Measurements from ENCODE around the gene HYPK. TPM values are rescaled to one million over a fixed set of nuclear protein-coding genes. Genes with fewer than 3 reads are reported as not detected.

Gene HYPK
- total RNA-seq (ENCODE audit: low replicate concordance), result 14.9 and 17.2 TPM in 2 replicates
- long read RNA-seq, transcript HYPK-202 (4 exons, 1,051 nt), result major isoform, 12 of 17 reads
- long read RNA-seq, partial matches to known transcripts, result 0 of 17 reads
- long read RNA-seq, other reads (novel, unspliced or antisense), result 5 of 17 reads

- TF ChIP-seq, protein P1, sequence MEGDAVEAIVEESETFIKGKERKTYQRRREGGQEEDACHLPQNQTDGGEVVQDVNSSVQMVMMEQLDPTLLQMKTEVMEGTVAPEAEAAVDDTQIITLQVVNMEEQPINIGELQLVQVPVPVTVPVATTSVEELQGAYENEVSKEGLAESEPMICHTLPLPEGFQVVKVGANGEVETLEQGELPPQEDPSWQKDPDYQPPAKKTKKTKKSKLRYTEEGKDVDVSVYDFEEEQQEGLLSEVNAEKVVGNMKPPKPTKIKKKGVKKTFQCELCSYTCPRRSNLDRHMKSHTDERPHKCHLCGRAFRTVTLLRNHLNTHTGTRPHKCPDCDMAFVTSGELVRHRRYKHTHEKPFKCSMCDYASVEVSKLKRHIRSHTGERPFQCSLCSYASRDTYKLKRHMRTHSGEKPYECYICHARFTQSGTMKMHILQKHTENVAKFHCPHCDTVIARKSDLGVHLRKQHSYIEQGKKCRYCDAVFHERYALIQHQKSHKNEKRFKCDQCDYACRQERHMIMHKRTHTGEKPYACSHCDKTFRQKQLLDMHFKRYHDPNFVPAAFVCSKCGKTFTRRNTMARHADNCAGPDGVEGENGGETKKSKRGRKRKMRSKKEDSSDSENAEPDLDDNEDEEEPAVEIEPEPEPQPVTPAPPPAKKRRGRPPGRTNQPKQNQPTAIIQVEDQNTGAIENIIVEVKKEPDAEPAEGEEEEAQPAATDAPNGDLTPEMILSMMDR (conservative IDR thresholded peaks at IDR 0.05), result no peak
- no peaks in the 10 kb centered on the region for H3K9me3 Mint-ChIP-seq
- H3K4me1 Mint-ChIP-seq (ENCODE audit: unreplicated experiment), result peaks cover 48% of the 10 kb centered on the region
- H3K27ac Mint-ChIP-seq, result peak within 1 kb of the TSS; percentile 95
- DNase-seq (ENCODE audit: extremely low spot score, unreplicated experiment), result peak; percentile 90
- peaks cover 44% of the 10 kb centered on the region for H3K36me3 Mint-ChIP-seq
- H3K27me3 Mint-ChIP-seq, result no peaks in the 10 kb centered on the region
- H3K4me3 Mint-ChIP-seq, result peak within 1 kb of the TSS; percentile 100
Measured at GRCh38 chr15:43800286-43801141, at the start of gene HYPK. Gene HYPK (plus strand): TSS chr15:43800599. CDS start chr15:43800623, 24 bp downstream.

GRCh38 chr15:43751885-43752284 lies 48.5 kb upstream of the HYPK start:
- H3K4me3 Mint-ChIP-seq, result peak overlapping the region; percentile 24

DNA sequence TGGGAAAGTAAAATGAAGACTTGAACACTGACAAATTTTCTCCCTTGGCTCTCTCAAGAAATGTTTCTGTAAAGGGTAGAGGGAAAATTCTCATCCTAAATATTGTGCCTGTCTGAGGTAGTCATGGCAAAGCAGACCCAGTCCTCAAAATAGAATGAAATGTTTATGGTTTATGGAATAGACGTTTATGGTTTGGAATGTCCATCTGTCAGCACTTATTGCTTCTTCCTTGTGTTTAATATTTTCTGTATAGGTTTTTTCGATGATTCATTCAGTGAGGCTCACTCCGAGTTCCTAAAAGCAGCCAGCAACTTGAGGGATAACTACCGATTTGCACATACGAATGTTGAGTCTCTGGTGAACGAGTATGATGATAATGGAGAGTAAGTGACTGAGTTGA lies 37.6 kb upstream of the HYPK start:
- peak overlapping the region; percentile 30 for H3K27ac Mint-ChIP-seq
- no peaks in the 10 kb centered on the region for H3K4me1 Mint-ChIP-seq (ENCODE audit: unreplicated experiment)
- peaks cover 36% of the 10 kb centered on the region for H3K36me3 Mint-ChIP-seq
- no peaks in the 10 kb centered on the region for H3K27me3 Mint-ChIP-seq
- H3K4me3 Mint-ChIP-seq, result no peak overlapping the region
- H3K9me3 Mint-ChIP-seq, result no peaks in the 10 kb centered on the region
- no peak for DNase-seq (ENCODE audit: extremely low spot score, unreplicated experiment)
- TF ChIP-seq, protein P1 (conservative IDR thresholded peaks at IDR 0.05), result no peak

More at GRCh38 chr15:43751885-43752284, 48.5 kb upstream of the HYPK start:
- H3K36me3 Mint-ChIP-seq, result peaks cover 32% of the 10 kb centered on the region
- peak overlapping the region; percentile 6 for H3K27ac Mint-ChIP-seq
- TF ChIP-seq, protein P1 (conservative IDR thresholded peaks at IDR 0.05), result no peak
- peaks cover 19% of the 10 kb centered on the region for H3K4me1 Mint-ChIP-seq (ENCODE audit: unreplicated experiment)
- H3K27me3 Mint-ChIP-seq, result no peaks in the 10 kb centered on the region
- DNase-seq (ENCODE audit: extremely low spot score, unreplicated experiment), result no peak
- no peaks in the 10 kb centered on the region for H3K9me3 Mint-ChIP-seq

DNA sequence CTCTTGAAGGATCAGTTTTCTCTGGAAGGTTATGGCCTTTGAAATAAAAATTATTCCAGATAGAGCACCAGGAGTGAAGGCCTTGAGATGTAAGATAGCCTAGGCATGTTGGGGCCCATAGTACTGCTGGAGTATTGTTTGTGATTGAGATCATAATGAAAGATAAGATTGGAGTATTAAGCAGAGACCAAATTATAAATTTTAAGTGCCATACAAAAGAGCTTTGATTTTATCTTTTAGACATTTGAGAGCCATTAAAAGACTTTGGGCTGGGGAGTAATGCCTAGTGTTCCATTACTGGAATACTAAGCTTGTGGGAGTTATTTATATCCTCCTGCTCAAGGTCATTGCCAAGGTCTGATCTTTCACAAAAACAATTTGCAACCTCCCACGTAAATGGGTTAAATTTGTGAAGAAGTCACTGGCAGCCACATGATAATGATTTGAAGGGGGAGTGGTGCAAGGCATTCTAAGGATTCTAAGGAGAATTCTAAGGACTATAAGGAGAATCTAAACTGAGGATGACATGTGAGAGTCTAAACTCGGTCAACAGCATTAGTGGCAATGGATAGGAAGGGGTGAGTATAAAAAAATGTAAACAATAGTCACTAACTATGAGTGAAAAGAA lies 36.5 kb upstream of the HYPK start:
- Mint-ChIP-seq H3K27me3 (no peaks in the 10 kb centered on the region), H3K36me3 (peaks cover 46% of the 10 kb centered on the region), H3K9me3 (no peaks in the 10 kb centered on the region), H3K4me3 (no peak overlapping the region), H3K27ac (no peak overlapping the region), H3K4me1 (ENCODE audit: unreplicated experiment) (no peaks in the 10 kb centered on the region)
- DNase-seq (ENCODE audit: extremely low spot score, unreplicated experiment), result no peak
- TF ChIP-seq, protein P1 (conservative IDR thresholded peaks at IDR 0.05), result no peak

DNA sequence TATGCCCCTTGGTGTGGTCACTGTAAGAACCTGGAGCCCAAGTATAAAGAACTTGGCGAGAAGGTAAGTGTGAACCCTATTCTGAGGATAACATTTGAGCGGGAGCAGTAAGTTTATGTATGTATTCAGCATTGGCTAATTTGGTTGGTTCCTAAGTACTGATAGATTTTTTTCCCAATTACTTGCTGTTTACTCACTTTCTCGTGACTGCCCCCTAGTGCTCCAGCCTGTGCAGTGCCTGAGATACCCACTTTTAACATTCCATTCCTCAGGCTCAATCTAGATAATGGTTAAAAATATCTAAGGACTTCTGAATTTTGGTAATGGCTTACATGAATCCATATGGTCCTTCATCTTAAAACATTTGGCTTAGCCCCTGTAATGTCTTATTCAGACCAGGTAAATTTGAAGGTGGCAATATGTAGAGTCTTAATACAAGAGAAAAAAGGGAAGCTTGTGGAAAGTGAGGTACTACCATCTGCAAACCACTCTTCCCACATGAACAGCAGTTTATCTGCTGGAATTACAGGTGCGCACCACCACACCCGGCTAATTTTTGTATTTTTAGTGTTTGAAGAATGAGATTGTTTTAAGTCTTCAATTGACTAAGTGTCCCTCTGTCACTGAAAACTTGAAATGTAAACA lies 30.7 kb upstream of the HYPK start:
- Mint-ChIP-seq H3K9me3 (no peaks in the 10 kb centered on the region), H3K27ac (peak overlapping the region; percentile 80), H3K4me3 (no peak overlapping the region), H3K27me3 (no peaks in the 10 kb centered on the region), H3K4me1 (ENCODE audit: unreplicated experiment) (peaks cover 4% of the 10 kb centered on the region), H3K36me3 (peaks cover 46% of the 10 kb centered on the region)
- TF ChIP-seq, protein P1 (conservative IDR thresholded peaks at IDR 0.05), result peak; percentile 86
- no peak for DNase-seq (ENCODE audit: extremely low spot score, unreplicated experiment)

Data from type B pancreatic cell (in vitro differentiated cells).